OCI-LY3 (cell line): ENCODE measurements around the gene EPHB6.

ENCODE experiments used
- CTCF ChIP-seq: fragments of 200-600, 300-600 bp; sonication (generic); IDR thresholded peaks from 2 replicates; pipeline ENCODE4 v1.5.1; 2014; ENCODE audit warnings: antibody characterized with exemption, low read length, low read depth
- EZH2phosphoT487 ChIP-seq: fragments of 200-600 bp; shearing (Covaris generic); IDR thresholded peaks from 2 replicates; pipeline ENCODE4 v1.6.1; 2018; ENCODE audit warnings: antibody characterized with exemption, mixed run types, low read depth

GRCh38 chr7:142806022-142806356 lies 48.9 kb upstream of the EPHB6 start:
- TF ChIP-seq CTCF (no peak), EZH2phosphoT487 (no peak)
